Measurements from ENCODE around the gene VAV1. TPM values are rescaled to one million over a fixed set of nuclear protein-coding genes. Genes with fewer than 3 reads are reported as not detected.
"Not testable (repeated sequence)": the region's sequence is repeated elsewhere in the genome, so short reads cannot be mapped to it uniquely, and the experiment has no call there.

VAV1 gene
- polyA plus RNA-seq, 3 donors = 1.2 to 6.3 (median 6.0) TPM

DNA sequence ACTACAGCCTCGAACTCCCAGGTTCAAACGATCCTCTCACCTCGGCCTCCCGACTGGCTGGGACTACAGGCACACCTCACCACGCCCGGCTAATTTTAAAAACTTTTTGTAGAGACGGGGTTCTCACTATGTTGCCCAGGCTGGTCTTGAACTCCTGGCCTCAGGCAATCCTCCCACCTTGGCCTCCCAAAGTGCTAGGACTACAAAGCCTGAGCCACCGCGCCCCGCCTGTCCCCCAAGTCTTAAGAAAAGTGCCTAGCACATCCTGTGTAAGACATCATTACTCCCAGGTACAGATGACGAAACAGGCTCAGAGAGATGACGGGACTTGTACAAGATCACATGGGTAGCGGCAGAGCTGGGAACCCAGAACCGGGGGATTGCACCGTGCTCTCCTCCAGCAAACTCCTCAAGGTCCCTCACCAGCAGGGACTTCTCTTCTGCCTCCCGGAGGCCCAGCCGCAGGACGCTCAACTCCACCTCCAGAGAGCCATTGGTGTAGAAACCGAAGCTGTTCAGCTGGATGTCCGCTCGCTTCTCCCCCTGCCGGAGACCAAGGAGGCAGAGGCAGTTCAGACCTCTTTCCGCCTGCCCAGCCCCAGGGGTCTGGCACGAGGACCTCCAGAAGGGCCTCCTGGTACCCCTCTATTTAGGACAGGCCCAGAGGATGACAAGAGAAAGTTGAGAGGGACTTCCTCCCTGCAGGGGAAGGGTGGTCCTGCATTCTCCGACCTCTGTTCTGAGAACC, 36.2 kb upstream of the VAV1 start:
- no peak overlapping the region for H3K27ac ChIP-seq (ENCODE audit: low read depth, low read length)
- WGBS, 3 donors = 21 to 25% (median 23%) methylated on average over 25 of the region's 25 CpGs

DNA sequence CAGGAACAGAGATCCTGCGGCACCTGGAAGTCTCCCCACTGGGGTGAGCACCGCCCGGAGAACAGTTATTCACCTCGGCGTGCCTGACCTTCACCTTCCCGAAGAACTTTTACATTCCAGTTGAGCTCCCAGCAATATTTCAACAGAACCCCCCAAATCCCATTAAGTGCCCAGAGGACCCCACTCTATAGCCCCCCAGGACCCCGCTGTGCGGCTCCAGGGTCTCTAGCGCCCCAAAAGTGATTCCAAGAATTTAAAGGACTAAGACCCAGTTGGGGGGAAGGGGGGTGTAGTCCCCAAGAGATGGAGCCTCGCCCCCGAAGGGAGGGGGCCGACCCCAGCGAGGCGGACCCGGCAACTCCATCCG, 35.6 kb upstream of the VAV1 start:
- H3K27ac ChIP-seq (ENCODE audit: low read depth, low read length) = no peak overlapping the region
- WGBS, 3 donors = 0% methylated on average over 16 of the region's 16 CpGs

GRCh38 chr19:6737284-6737872, 35.1 kb upstream of the VAV1 start, which contains the start of gene GPR108:
Gene GPR108, minus strand, starts transcription at chr19:6737580. Its CDS starts 4 bp downstream, at chr19:6737576.
- 0 to 1% (median 0%) methylated on average over 45 to 55 of the region's 55 CpGs for WGBS, 3 donors
- H3K27ac ChIP-seq (ENCODE audit: low read depth, low read length) = peak within 1 kb of the TSS; percentile 25

- WGBS, 3 donors = 6 to 14% (median 9%) methylated on average over 13 of the region's 13 CpGs
- peak overlapping the region; percentile 25 for H3K27ac ChIP-seq (ENCODE audit: low read depth, low read length)
Observed at GRCh38 chr19:6737873-6738786, 34.4 kb upstream of the VAV1 start.

GRCh38 chr19:6738787-6739389, 33.6 kb upstream of the VAV1 start:
- WGBS, 3 donors = 5 to 10% (median 7%) methylated on average over 24 of the region's 24 CpGs
- peak overlapping the region; percentile 13 for H3K27ac ChIP-seq (ENCODE audit: low read depth, low read length)

GRCh38 chr19:6739390-6739882, 33.1 kb upstream of the VAV1 start, which contains the start of gene TRIP10:
Gene TRIP10, plus strand, starts transcription at chr19:6739680. Its CDS starts 82 bp downstream, at chr19:6739762.
- peak within 1 kb of the TSS; percentile 91 for H3K27ac ChIP-seq (ENCODE audit: low read depth, low read length)
- 0 to 1% (median 1%) methylated on average over 15 to 47 of the region's 47 CpGs for WGBS, 3 donors

- WGBS, 3 donors = 0% methylated on average over 26 to 34 of the region's 34 CpGs
- peak overlapping the region; percentile 91 for H3K27ac ChIP-seq (ENCODE audit: low read depth, low read length)
Observed at GRCh38 chr19:6739883-6740588, 32.5 kb upstream of the VAV1 start.

- peak overlapping the region; percentile 17 for H3K27ac ChIP-seq (ENCODE audit: low read depth, low read length)
Observed at GRCh38 chr19:6740589-6741343, 31.7 kb upstream of the VAV1 start.

DNA sequence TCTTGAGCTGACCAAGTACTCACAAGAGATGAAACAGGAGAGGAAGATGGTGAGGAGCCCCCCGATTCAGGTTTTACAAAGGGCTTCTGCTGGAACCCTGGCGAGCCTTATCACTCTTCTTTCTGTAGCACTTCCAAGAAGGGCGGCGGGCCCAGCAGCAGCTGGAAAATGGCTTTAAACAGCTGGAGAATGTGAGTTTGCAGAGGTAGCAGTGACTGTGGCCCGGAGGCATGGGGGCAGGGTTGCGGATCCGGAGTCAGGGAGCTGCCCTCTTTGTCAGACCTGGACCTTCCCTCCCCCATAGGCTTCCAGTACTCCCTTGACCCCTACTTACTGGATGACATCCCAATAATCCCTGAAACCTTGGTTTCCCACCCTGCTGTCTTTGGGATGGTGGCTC, 29.4 kb upstream of the VAV1 start:
- H3K27ac ChIP-seq (ENCODE audit: low read depth, low read length) = no peak overlapping the region
- 74 to 83% (median 82%) methylated on average over 7 of the region's 7 CpGs for WGBS, 3 donors

More at GRCh38 chr19:6740589-6741343, 31.7 kb upstream of the VAV1 start:
- WGBS, 3 donors = 0 to 4% (median 3%) methylated on average over 34 to 46 of the region's 46 CpGs

DNA sequence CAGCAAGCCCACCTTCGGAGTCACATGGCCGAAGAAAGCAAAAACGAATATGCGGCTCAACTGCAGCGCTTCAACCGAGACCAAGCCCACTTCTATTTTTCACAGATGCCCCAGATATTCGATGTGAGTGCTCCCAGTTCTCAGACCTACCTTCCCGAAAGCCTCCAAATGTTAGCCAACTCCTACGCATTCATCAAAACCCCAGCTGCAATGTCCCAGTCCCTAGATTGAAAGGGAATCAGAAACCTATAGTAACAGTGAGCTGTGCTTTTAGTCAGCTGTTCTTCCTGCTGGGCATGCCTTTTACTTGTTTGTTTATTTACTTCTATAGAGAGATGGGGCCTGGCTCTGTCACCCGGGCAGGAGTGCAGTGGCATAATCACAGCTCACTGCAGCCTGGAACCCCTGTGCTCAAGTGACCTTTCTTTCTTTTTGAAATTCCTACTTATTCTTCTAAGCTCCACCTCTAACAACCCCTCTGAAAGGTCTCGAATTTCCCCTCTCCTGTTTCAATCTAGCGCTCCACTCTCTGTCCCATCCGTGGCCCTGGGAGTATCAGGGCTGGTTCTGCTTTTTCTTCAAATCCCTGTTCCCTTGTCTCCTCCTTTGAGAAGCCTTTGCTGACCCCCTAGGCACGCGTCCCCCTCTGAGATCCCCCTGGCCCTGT, 28.7 kb upstream of the VAV1 start:
- H3K27ac ChIP-seq (ENCODE audit: low read depth, low read length) = no peak overlapping the region
- WGBS, 3 donors = 84 to 90% (median 87%) methylated on average over 15 of the region's 15 CpGs

DNA sequence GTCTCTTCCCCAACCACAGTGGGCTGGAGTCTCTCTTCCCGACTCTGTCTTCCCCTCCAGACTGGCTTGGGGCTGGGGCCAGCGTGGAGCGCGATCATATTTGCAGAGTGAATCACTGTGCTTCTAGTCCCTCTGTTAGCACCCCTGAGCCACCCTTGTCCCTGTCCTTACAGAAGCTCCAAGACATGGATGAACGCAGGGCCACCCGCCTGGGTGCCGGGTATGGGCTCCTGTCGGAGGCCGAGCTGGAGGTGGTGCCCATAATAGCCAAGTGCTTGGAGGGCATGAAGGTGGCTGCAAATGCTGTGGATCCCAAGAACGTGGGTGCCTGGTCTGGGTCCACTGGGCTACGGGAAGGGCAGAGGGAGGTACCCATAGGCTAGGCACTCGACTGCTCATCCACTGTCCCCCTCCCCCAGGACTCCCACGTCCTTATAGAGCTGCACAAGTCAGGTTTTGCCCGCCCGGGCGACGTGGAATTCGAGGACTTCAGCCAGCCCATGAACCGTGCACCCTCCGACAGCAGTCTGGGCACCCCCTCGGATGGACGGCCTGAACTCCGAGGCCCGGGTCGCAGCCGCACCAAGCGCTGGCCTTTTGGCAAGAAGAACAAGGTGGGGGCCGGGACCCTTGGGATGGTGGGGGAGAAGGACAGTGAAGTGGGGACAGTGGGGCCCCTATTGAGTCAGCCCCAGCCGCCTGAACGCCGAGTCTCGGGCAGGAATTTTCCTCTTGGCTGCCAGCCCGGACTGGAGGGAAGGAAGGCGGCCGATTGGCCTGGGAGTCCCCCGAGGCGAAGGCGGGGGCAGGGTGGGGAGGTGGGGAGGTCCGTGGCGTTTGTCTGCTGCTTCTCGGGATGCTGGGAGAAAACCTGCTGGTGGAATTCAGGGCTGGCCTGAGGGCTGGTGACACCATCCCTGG, 27.9 kb upstream of the VAV1 start:
- WGBS, 3 donors = 40 to 49% (median 42%) methylated on average over 41 of the region's 41 CpGs
- H3K27ac ChIP-seq (ENCODE audit: low read depth, low read length) = no peak overlapping the region

GRCh38 chr19:6745965-6746364, 26.5 kb upstream of the VAV1 start:
- WGBS, 3 donors = 87 to 95% (median 91%) methylated on average over 20 to 24 of the region's 24 CpGs
- H3K27ac ChIP-seq (ENCODE audit: low read depth, low read length) = no peak overlapping the region

DNA sequence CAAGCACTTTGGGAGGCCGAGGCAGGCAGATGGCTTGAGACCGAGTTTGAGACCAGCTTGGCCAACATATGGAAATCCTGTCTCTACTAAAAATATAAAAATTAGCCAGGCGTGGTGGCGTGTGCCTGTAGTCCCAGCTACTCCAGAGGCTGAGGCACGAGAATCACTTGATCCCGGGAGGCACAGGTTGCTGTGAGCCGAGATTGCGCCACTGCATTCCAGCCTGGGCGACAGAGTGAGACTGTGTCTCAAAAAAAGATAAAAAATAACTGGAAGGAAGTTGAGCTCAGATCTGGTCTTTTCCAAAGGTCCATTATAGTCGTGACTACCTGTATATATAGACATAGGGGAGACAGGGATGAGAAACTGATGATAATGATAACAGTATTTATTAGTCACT, 24.0 kb upstream of the VAV1 start:
- 70 to 90% (median 80%) methylated on average over 10 of the region's 10 CpGs for WGBS, 3 donors
- not testable (repeated sequence) for H3K27ac ChIP-seq (ENCODE audit: low read depth, low read length)

- WGBS, 3 donors = 62 to 80% (median 63%) methylated on average over 15 to 20 of the region's 20 CpGs
- H3K27ac ChIP-seq (ENCODE audit: low read depth, low read length) = no peak overlapping the region
Observed at GRCh38 chr19:6750062-6750461, 22.4 kb upstream of the VAV1 start.

DNA sequence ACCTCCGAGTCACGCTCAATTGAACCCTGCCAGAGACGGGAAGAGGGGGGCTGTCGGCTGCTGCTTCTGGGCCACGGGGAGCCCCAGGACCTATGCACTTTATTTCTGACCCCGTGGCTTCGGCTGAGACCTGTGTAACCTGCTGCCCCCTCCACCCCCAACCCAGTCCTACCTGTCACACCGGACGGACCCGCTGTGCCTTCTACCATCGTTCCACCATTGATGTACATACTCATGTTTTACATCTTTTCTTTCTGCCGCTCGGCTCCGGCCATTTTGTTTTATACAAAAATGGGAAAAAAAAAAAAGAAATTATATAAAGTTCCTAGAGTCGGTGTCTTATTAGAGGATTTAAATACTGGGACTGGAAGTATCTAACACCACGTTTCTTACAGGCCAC, 21.3 kb upstream of the VAV1 start:
- 91 to 96% (median 93%) methylated on average over 16 of the region's 16 CpGs for WGBS, 3 donors
- H3K27ac ChIP-seq (ENCODE audit: low read depth, low read length) = no peak overlapping the region
